ENCODE data around the gene KRT32.

DNA sequence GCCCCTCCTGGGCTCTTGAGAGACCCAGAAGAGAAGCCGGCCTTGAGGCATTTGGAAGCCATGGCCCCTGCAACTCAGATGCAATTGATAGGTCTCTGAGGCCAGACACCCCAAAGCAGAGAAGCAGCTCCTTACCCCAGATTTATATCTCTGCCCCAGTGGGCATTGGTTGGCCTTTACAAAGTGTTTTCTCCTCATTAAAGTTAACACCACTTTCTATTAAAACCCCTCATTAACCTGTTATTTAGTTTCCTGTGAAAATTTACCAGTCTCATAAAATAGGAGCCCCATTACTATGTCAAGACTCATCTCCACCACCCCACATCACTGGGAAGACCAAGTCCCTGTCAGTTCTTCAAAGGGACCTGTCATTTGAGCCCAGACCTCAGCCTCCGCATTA lies 13.8 kb upstream of the KRT32 start, which contains the start of gene KRT35:
- TF ChIP-seq, protein P1, sequence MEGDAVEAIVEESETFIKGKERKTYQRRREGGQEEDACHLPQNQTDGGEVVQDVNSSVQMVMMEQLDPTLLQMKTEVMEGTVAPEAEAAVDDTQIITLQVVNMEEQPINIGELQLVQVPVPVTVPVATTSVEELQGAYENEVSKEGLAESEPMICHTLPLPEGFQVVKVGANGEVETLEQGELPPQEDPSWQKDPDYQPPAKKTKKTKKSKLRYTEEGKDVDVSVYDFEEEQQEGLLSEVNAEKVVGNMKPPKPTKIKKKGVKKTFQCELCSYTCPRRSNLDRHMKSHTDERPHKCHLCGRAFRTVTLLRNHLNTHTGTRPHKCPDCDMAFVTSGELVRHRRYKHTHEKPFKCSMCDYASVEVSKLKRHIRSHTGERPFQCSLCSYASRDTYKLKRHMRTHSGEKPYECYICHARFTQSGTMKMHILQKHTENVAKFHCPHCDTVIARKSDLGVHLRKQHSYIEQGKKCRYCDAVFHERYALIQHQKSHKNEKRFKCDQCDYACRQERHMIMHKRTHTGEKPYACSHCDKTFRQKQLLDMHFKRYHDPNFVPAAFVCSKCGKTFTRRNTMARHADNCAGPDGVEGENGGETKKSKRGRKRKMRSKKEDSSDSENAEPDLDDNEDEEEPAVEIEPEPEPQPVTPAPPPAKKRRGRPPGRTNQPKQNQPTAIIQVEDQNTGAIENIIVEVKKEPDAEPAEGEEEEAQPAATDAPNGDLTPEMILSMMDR (IDR thresholded peaks at IDR 0.05) = no peak
- TF ChIP-seq POLR2A (IDR thresholded peaks at IDR 0.05) = no peak

All from lower leg skin (tissue), 3 donors.